Measurements from ENCODE around the gene REXO1. TPM values are rescaled to one million over a fixed set of nuclear protein-coding genes. Genes with fewer than 3 reads are reported as not detected.
A peak's percentile ranks its signal among the peaks of the same experiment; 100 is the strongest.

REXO1 gene
- total and polyA plus RNA-seq, 7 donors = 13.5 to 35.2 (median 20.3) TPM

- no peak for TF ChIP-seq CTCF (IDR thresholded peaks at IDR 0.05)
- intact Hi-C loops (cut with DNase I) = no loop called here
- Histone ChIP-seq H3K4me3 (peak overlapping the region; percentile 88), H3K27me3 (ENCODE audit: insufficient read depth in 3 of 3, low read length in 2 of 3) (no peaks in the 10 kb centered on the region), H3K9me3 (no peaks in the 10 kb centered on the region), H3K27ac (no peak overlapping the region), H3K4me1 (peaks cover 61% of the 10 kb centered on the region), H3K36me3 (ENCODE audit: insufficient read depth in 1 of 2, low read depth in 1 of 2) (no peaks in the 10 kb centered on the region)
- WGBS, 3 donors = 78 to 91% (median 85%) methylated on average over 12 to 16 of the region's 16 CpGs
- DNase-seq (no peak), ATAC-seq (no peak)
These were observed 3.2 kb downstream of the REXO1 start for GRCh38 chr19:1845125-1845515.

- H3K4me3 ChIP-seq = peak overlapping the region; percentile 88
- TF ChIP-seq CTCF (IDR thresholded peaks at IDR 0.05) = no peak
- ATAC-seq (no peak), DNase-seq (peak in 1 of 2 donors; percentile 5)
- WGBS, 3 donors = 60 to 64% (median 63%) methylated on average over 18 to 19 of the region's 19 CpGs
- no peak overlapping the region for H3K27ac ChIP-seq
- intact Hi-C loops (cut with DNase I) = no loop called here
- no peaks in the 10 kb centered on the region for H3K9me3 ChIP-seq
- no peaks in the 10 kb centered on the region for H3K27me3 ChIP-seq (ENCODE audit: insufficient read depth in 3 of 3, low read length in 2 of 3)
- H3K36me3 ChIP-seq (ENCODE audit: insufficient read depth in 1 of 2, low read depth in 1 of 2) = no peaks in the 10 kb centered on the region
- H3K4me1 ChIP-seq = peaks cover 61% of the 10 kb centered on the region
These were observed 3.7 kb downstream of the REXO1 start for GRCh38 chr19:1844513-1845124.

- DNase-seq = no peak
- TF ChIP-seq CTCF (IDR thresholded peaks at IDR 0.05) = no peak
- H3K36me3 ChIP-seq (ENCODE audit: insufficient read depth in 1 of 2, low read depth in 1 of 2) = no peaks in the 10 kb centered on the region
These were observed 4.5 kb downstream of the REXO1 start for GRCh38 chr19:1843646-1844394.

GRCh38 chr19:1843116-1843515 lies 5.2 kb downstream of the REXO1 start:
- no peaks in the 10 kb centered on the region for H3K27me3 ChIP-seq (ENCODE audit: insufficient read depth in 3 of 3, low read length in 2 of 3)
- no peaks in the 10 kb centered on the region for H3K9me3 ChIP-seq
- no peak overlapping the region for H3K4me3 ChIP-seq
- no peaks in the 10 kb centered on the region for H3K36me3 ChIP-seq (ENCODE audit: insufficient read depth in 1 of 2, low read depth in 1 of 2)
- intact Hi-C loops (cut with DNase I) = no loop called here
- WGBS, 3 donors = 73 to 79% (median 73%) methylated on average over 21 to 22 of the region's 22 CpGs
- TF ChIP-seq CTCF (IDR thresholded peaks at IDR 0.05) = no peak
- H3K4me1 ChIP-seq = peaks cover 61% of the 10 kb centered on the region
- ATAC-seq (no peak), DNase-seq (no peak)
- no peak overlapping the region for H3K27ac ChIP-seq

More at GRCh38 chr19:1843646-1844394, 4.5 kb downstream of the REXO1 start:
- intact Hi-C loops (cut with DNase I) = no loop called here
- H3K27me3 ChIP-seq (ENCODE audit: insufficient read depth in 3 of 3, low read length in 2 of 3) = no peaks in the 10 kb centered on the region
- H3K4me3 ChIP-seq = no peak overlapping the region
- H3K9me3 ChIP-seq = no peaks in the 10 kb centered on the region
- no peak for ATAC-seq
- H3K4me1 ChIP-seq = peaks cover 61% of the 10 kb centered on the region
- no peak overlapping the region for H3K27ac ChIP-seq
- 63 to 69% (median 66%) methylated on average over 22 to 25 of the region's 25 CpGs for WGBS, 3 donors

Measured in psoas muscle (tissue), 8 donors.